GM19351 (cell line): ENCODE measurements around the gene CCNL2.
"Not testable (repeated sequence)": the region's sequence is repeated elsewhere in the genome, so short reads cannot be mapped to it uniquely, and the experiment has no call there.

Experiments
- ATAC-seq: cut with Tn5 transposase; IDR thresholded peaks from one replicate; pipeline ENCODE4 v1.9.1; 2021; ENCODE audit warnings: mild to moderate bottlenecking, moderate library complexity; ENCODE audit not compliant: unreplicated experiment

The CCNL2 gene

DNA sequence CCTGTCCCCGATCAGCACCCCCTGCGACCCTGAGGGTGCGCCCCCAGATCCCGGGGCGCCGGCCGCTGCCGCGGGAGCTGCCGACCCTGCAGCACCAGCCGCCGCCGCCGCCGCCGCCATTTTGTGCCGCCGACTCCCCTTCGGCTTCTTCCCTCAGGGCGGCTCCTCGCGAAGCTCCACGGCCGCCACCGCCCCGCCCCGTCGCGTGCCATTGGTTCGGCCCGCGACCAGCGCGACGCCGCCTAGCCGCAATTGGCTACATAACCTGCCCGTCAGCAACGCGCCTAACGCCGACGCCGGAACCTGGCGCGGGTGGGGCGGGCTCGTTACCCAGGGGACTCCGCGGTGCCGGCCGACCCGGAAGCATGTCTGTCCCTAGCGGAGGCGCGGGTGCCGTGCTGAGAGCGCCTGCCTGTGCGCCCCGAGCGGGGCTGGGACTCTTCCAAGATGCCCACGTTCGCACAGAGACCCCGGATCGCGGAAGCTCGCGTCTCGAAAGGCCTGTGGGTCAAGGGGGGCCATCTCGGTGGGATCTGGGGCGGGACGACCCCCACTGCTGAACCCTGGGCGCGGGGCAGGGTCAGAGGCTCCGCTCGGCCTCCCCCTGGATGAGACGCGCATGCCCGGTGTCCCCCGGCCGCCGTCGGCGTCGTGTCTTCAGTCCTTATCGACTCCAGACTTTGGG, at the start of gene CCNL2:
CCNL2 (minus strand) TSS at position 149 of the 685 bp plus-strand sequence; CDS start at position 120, 29 bp downstream.
- peak; percentile 94 for ATAC-seq

GRCh38 chr1:1446631-1447030, 47.5 kb upstream of the CCNL2 start:
- ATAC-seq = not testable (repeated sequence)

DNA sequence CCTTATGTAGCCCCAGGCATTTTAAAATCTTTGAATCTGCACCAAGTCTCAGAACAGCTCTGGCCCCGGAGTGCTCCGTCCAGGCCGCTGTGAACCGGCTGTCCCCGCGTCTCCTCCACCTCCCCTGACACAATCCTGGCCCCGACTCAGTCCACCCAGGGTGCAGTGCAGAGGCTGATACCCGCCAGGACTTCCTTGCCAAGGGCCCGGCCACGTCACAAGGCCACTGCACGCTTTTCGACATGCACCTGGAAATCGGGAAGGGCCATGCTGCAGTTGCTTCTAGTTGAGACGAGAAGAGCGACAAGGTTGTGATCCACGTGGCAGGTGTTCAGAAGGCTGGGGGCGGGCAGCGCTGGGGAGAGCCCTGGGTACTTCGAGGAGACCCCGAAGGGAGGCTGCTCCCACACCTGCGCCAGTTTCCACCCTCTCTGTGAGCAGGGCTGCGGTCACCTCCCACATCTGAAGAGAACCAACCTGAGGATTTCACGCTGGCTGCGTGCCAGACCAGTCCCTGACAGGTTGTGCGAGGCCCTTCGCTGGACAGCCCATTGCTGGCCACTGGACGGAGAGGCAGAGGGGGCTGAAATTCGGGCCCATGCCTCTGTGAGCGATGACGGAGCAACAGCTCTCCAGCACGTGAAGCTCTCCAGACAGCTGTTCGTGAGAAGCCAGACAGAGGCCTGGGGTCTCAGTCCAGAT, 43.1 kb upstream of the CCNL2 start:
- no peak for ATAC-seq

GRCh38 chr1:1441002-1441888, 42.1 kb upstream of the CCNL2 start:
- ATAC-seq = no peak

GRCh38 chr1:1440262-1441001, 41.3 kb upstream of the CCNL2 start:
- no peak for ATAC-seq

DNA sequence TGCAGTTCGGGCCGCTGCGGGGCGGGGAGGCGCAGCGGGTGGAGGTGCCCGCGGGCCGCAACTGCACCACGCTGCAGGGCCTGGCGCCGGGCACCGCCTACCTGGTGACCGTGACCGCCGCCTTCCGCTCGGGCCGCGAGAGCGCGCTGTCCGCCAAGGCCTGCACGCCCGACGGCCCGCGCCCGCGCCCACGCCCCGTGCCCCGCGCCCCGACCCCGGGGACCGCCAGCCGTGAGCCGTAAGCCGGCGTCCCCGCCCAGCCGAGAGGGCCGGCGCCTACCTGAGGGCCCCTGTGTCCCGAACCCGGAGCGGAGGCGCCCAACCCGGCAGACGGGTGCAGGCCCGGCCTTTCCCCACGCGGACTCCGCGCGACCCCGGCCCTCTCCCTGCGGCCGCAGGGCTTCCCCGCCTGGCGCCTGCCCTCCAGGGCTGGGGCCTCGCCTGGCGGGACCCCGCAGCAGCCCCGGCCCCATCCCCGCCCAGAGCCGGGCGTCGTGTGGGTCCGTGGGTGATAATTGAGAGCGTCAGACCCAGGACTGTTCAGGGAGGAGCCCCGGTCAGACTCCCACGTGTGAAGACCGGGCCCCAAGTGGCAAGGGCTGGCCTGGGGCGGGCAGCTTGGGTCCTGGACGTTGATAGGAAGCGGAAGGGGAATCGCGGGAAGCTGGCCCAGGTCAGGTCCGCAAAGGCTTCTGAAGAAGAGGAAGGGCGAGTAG, 40.6 kb upstream of the CCNL2 start:
- ATAC-seq = no peak

DNA sequence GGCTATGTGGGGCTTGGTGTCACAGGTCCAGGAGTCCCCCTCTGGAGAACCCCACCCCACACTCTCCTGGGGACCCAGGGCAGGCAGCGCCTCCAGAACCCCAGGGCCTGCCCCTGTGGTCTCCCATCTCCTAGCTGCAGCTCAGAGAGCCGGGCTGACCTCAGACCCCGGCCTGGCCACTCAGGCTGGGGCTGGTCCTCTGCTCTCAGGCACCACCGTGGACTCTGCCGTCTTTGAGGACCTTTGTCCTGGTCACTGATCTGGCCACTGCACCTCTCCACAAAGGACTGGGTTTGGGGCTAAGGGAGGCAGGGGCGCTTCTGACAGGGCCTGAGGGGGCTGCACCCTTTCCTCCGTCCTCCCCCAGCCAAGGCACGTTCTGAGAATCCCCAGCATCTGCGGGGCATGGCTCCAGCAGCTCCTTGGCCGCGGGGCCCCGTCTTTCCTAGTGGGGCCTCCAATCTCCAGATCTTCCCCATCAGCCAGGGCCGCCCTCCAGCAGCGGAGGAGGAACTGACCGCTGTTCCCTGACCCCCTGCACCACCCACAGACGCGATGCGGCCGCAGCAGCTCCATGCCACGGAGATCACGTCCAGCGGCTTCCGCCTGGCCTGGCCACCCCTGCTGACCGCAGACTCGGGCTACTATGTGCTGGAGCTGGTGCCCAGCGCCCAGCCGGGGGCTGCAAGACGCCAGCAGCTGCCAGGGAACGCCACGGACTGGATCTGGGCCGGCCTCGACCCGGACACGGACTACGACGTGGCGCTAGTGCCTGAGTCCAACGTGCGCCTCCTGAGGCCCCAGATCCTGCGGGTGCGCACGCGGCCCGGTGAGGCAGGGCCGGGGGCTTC, 39.6 kb upstream of the CCNL2 start:
- no peak for ATAC-seq

DNA sequence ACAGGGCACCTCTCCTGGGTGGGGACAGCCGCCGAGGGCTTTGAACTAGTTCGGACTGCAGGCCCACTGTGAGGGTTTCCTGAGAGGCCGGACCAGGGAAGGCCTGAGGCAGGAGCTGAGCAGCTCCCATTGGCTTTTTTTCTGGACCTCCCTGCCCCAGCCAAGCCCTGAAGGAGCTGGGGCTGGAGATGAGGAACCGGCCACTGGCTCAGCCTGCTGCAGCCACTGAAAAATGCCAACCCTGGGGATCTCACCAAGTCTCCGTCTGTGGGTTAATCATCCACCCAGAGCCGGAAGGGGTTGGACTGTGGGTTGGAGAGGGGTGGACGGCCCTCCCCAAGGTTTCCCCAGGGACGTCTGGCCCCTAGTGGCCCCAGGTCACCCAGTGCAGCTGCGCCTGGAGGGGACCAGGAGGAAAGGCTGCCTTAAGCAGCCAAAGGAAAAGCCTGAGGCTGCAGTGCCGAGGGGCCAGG, 38.8 kb upstream of the CCNL2 start:
- no peak for ATAC-seq

GRCh38 chr1:1437033-1437903, 38.1 kb upstream of the CCNL2 start:
- ATAC-seq = no peak

DNA sequence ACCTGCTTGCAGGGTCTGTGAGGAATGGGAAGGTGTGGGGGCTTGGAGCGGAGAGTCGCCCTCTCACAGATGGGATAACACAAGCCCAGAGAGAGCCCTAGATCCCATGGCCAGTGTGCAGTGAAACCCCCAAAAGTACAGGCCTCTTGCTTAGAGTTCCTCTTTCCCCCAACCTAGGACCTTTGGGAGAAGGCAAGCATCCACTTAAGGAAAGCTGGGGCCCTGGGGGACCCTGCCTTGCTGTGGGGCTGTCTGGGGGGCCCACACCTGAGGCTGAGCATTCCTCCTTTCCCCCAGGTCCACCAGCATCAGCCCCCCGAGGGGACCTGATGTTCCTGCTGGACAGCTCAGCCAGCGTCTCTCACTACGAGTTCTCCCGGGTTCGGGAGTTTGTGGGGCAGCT, 37.5 kb upstream of the CCNL2 start:
- no peak for ATAC-seq

- no peak for ATAC-seq
Observed at GRCh38 chr1:1435911-1436629, 36.9 kb upstream of the CCNL2 start.

GRCh38 chr1:1435106-1435903, 36.2 kb upstream of the CCNL2 start, which contains the start of gene VWA1:
Gene VWA1, plus strand, starts transcription at chr1:1435690. Its CDS starts 59 bp downstream, at chr1:1435749.
- peak; percentile 50 for ATAC-seq

GRCh38 chr1:1434824-1435105, 35.6 kb upstream of the CCNL2 start:
- no peak for ATAC-seq

DNA sequence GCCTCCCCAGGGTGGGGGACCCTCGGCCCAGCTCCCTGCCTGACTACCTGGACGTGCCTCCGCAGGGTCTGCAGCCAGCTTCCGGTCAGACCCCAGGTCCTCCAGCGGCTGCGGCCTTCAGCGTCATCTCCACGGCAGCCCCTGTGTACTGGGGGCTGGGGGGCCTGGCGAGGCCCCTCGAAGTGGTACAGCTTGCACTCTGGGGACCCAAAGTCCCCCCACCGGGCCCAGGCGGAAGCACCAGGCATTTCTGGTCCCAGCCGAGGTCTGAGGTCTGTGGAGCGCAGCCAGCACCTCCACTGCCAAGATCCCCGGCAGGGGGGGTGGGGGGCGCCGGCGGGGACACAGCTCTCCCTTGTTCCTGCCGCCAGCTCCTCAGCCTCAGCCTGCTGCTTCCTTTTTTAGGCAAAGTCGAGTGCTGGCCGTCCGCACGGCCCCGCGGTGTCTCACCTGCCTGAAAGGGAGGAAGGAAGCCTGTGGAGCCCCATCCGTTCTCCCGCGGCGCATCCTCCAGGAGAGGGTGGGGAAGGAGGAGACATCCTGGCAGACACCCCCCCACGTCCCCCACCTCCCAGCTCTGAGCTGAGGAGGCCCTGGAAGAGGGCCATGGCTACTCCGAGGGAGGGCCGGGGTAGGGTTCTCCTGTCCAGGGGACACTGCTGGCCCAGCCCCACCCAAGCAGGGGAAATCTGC, 35.1 kb upstream of the CCNL2 start:
- no peak for ATAC-seq

- ATAC-seq = no peak
Observed at GRCh38 chr1:1433804-1434130, 34.6 kb upstream of the CCNL2 start.
